Endodermal cell (in vitro differentiated cells): ENCODE results near the gene CBLIF. TPM values are rescaled to one million over a fixed set of nuclear protein-coding genes. Genes with fewer than 3 reads are reported as not detected.
"Not testable (repeated sequence)": the region's sequence is repeated elsewhere in the genome, so short reads cannot be mapped to it uniquely, and the experiment has no call there.

Experiments used
- DNase-seq: peaks from one replicate; pipeline ENCODE4 v3.0.0-alpha.2; 2017
- H3K27ac ChIP-seq: 2 replicates; pipeline ENCODE4 v1.5.1; 2013; ENCODE audit warnings: mild to moderate bottlenecking, low read depth, low read length, moderate library complexity
- H3K27me3 ChIP-seq: 2 replicates; pipeline ENCODE4 v1.6.1; 2013; ENCODE audit warnings: mild to moderate bottlenecking, low read length, moderate library complexity; ENCODE audit not compliant: insufficient read depth, control insufficient read depth, poor library complexity, severe bottlenecking
- H3K36me3 ChIP-seq: 2 replicates; pipeline ENCODE4 v1.7.0; 2013; ENCODE audit warnings: mild to moderate bottlenecking, low read length, moderate library complexity; ENCODE audit not compliant: control insufficient read depth, insufficient read depth
- H3K4me1 ChIP-seq: one replicate; pipeline ENCODE4 v1.7.0; 2013; ENCODE audit warnings: low read length; ENCODE audit not compliant: control insufficient read depth, insufficient read depth
- H3K4me3 ChIP-seq: 2 replicates; pipeline ENCODE4 v1.5.1; 2013; ENCODE audit warnings: mild to moderate bottlenecking, low read length, moderate library complexity
- H3K9ac ChIP-seq: 2 replicates; pipeline ENCODE4 v1.6.1; 2013; ENCODE audit warnings: mild to moderate bottlenecking, low read length, moderate library complexity; ENCODE audit not compliant: poor library complexity, severe bottlenecking; ENCODE audit errors: extremely low read depth
- H3K9me3 ChIP-seq: 2 replicates; pipeline ENCODE4 v1.6.1; 2013; ENCODE audit warnings: mild to moderate bottlenecking, low read length, moderate library complexity; ENCODE audit not compliant: control insufficient read depth
- H3K27ac Mint-ChIP-seq: 2 replicates; pipeline ENCODE4 v1.8.0; 2020; ENCODE audit warnings: mixed read lengths
- H3K27me3 Mint-ChIP-seq: 2 replicates; pipeline ENCODE4 v1.8.0; 2021; ENCODE audit warnings: mild to moderate bottlenecking, mixed read lengths; ENCODE audit not compliant: insufficient read depth
- H3K36me3 Mint-ChIP-seq: 2 replicates; pipeline ENCODE4 v1.8.0; 2020; ENCODE audit warnings: low read depth, mixed read lengths
- H3K4me1 Mint-ChIP-seq: 2 replicates; pipeline ENCODE4 v1.8.0; 2020; ENCODE audit warnings: mixed read lengths
- H3K4me3 Mint-ChIP-seq: 2 replicates; pipeline ENCODE4 v1.8.0; 2020; ENCODE audit warnings: mild to moderate bottlenecking, moderate library complexity, mixed read lengths
- H3K9me3 Mint-ChIP-seq: 2 replicates; pipeline ENCODE4 v1.8.0; 2020; ENCODE audit warnings: mild to moderate bottlenecking, mixed read lengths
- CTCF ChIP-seq: fragments of 200-600 bp; sonication (generic); conservative IDR thresholded peaks from 2 replicates; pipeline ENCODE4 v1.5.0; 2021; ENCODE audit warnings: antibody characterized with exemption, mild to moderate bottlenecking
- WGBS, 2 experiments: methylation state at CpG; one replicate each; pipeline versions ENCODE4 v1.1.5 to v1.1.7; 2013; ENCODE audit warnings: missing lambda C conversion rate in 2 of 2, mixed read lengths in 1 of 2; ENCODE audit not compliant: insufficient coverage in 1 of 2, insufficient read length in 1 of 2; 5-methylcytosine and 5-hydroxymethylcytosine counted together
- long read RNA-seq, 4 experiments: library from polyadenylated mRNA in 2 of 4; library from RNA in 1 of 4; library from capped mRNA in 1 of 4; stranded (forward) in 3 of 4; unstranded in 1 of 4; transcript quantifications; one replicate each; pipeline ENCODE4 v2.0.0, GENCODE V29; 2020 to 2021; ENCODE audit warnings: inconsistent platforms in 1 of 4
- polyA plus RNA-seq, 2 experiments: library from polyadenylated mRNA; stranded (reverse); fragments of 50-300 nt; gene quantifications; one replicate each; pipeline ENCODE4 v1.2.3, GENCODE V29; 2013
- total RNA-seq, 2 donors: library from RNA; stranded (reverse); fragmentation: NEBNext Ultra II Directional in 1 of 2; extraction: Animal tissue kit (Norgen Biotek cat#: 25700) in 1 of 2; gene quantifications; 2 replicates in 1 of 2; 3 replicates in 1 of 2; pipeline ENCODE4 v1.2.1, GENCODE V29; 2021

CBLIF gene
- total RNA-seq = not detected
- polyA plus RNA-seq (2013, experiment 1 of 2) = not detected
- polyA plus RNA-seq (2013, experiment 2 of 2) = not detected
- long read RNA-seq, experiment 1 = 0 reads
- long read RNA-seq, experiment 2 = 0 reads
- long read RNA-seq, experiment 3 = 0 reads
- long read RNA-seq, experiment 4 = 0 reads

GRCh38 chr11:59845399-59845798, at the start of gene CBLIF:
Gene CBLIF, minus strand, starts transcription at chr11:59845499. Its CDS starts 46 bp downstream, at chr11:59845453.
- Histone ChIP-seq H3K4me1 (no peaks in the 10 kb centered on the region), H3K4me3 (no peak within 1 kb of the TSS), H3K27ac (no peak within 1 kb of the TSS), H3K27me3 (no peaks in the 10 kb centered on the region), H3K9ac (no peak within 1 kb of the TSS), H3K9me3 (no peaks in the 10 kb centered on the region), H3K36me3 (no peaks in the 10 kb centered on the region)
- WGBS, 2 experiments = 92 to 100% methylated on average over 2 to 4 of the region's 4 CpGs
- Mint-ChIP-seq H3K4me3 (no peak within 1 kb of the TSS), H3K27me3 (no peaks in the 10 kb centered on the region), H3K27ac (no peak within 1 kb of the TSS), H3K4me1 (peaks cover 1% of the 10 kb centered on the region), H3K36me3 (no peaks in the 10 kb centered on the region), H3K9me3 (no peaks in the 10 kb centered on the region)
- no peak for TF ChIP-seq CTCF
- DNase-seq = no peak

- Mint-ChIP-seq H3K4me1 (peaks cover 5% of the 10 kb centered on the region), H3K9me3 (peaks cover 6% of the 10 kb centered on the region), H3K36me3 (peaks cover under 1% of the 10 kb centered on the region), H3K4me3 (no peak overlapping the region), H3K27ac (no peak overlapping the region), H3K27me3 (no peaks in the 10 kb centered on the region)
- Histone ChIP-seq H3K9me3 (no peaks in the 10 kb centered on the region), H3K4me1 (no peaks in the 10 kb centered on the region), H3K36me3 (no peaks in the 10 kb centered on the region), H3K4me3 (no peak overlapping the region), H3K9ac (no peak overlapping the region), H3K27ac (no peak overlapping the region), H3K27me3 (no peaks in the 10 kb centered on the region)
- no peak for DNase-seq
- WGBS, 2 experiments = 89% methylated on average over 1 of the region's 1 CpG; no CpG with 5 or more reads in 1 of the 2 experiments
- TF ChIP-seq CTCF = no peak
Measured at GRCh38 chr11:59894616-59895015, 49.3 kb upstream of the CBLIF start.

- Histone ChIP-seq H3K27me3 (no peaks in the 10 kb centered on the region), H3K27ac (no peak overlapping the region), H3K4me1 (no peaks in the 10 kb centered on the region), H3K4me3 (no peak overlapping the region), H3K9me3 (peaks cover 7% of the 10 kb centered on the region), H3K36me3 (no peaks in the 10 kb centered on the region), H3K9ac (no peak overlapping the region)
- Mint-ChIP-seq H3K4me3 (no peak overlapping the region), H3K4me1 (peaks cover 5% of the 10 kb centered on the region), H3K27me3 (no peaks in the 10 kb centered on the region), H3K36me3 (peaks cover 11% of the 10 kb centered on the region), H3K27ac (peak overlapping the region; percentile 66), H3K9me3 (peaks cover 27% of the 10 kb centered on the region)
- peak; percentile 87 for DNase-seq
- 49 to 50% methylated on average over 4 of the region's 4 CpGs for WGBS, 2 experiments
- TF ChIP-seq CTCF = peak; percentile 41
Measured at GRCh38 chr11:59891781-59892181, 46.5 kb upstream of the CBLIF start.

- H3K36me3 Mint-ChIP-seq = peaks cover 11% of the 10 kb centered on the region
- not testable (repeated sequence) for H3K27ac ChIP-seq, H3K4me3 Mint-ChIP-seq, H3K4me1 ChIP-seq, H3K27ac Mint-ChIP-seq, H3K36me3 ChIP-seq, H3K9me3 ChIP-seq, DNase-seq, H3K4me1 Mint-ChIP-seq, H3K4me3 ChIP-seq, H3K27me3 Mint-ChIP-seq, H3K27me3 ChIP-seq, H3K9ac ChIP-seq
- peaks cover 40% of the 10 kb centered on the region for H3K9me3 Mint-ChIP-seq
Measured at GRCh38 chr11:59887156-59887555, 41.9 kb upstream of the CBLIF start.
